Inflammatory macrophage treated with lipopolysaccharide for 1 hour (primary cell): ENCODE data around the gene AKIRIN2.
"Not testable (repeated sequence)": the region's sequence is repeated elsewhere in the genome, so short reads cannot be mapped to it uniquely, and the experiment has no call there.

Source experiments
- DNase-seq, 2 donors: peaks; one replicate each; pipeline ENCODE4 v3.0.0-alpha.2; 2020 to 2022

AKIRIN2 gene

DNA sequence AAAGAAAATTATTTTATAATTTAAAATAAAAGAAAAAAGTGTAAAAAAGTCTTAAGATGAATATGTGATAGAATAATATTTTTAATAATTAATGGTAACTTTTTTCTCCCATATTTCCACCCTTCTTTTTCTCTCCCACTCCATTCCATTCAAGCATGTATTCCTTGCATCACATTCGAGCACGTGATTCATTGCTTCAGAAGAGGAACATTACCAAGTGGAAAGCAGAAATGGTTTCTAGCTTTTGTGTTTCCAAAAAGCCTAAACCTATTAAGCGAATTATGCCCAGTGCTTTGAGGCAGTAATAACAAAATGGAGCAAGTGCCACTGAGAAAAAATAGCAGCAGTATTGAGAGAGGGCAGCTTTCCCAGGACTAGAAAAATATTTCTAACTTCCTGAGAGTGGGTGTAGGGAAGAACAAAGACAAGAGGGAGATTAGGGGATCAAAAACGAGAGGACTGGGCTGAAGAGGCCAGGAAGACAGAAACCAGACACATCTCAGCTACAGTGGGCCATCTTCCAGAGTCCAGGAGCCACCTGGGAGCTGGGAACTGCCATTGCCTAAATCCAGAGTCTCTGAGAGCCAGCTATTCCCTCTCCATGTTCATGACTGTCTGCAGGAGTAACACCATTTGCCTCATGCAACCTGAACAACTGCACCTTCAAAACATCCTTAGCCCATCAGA is 15.0 kb upstream of the AKIRIN2 start:
- peak; percentile 76 to 88 for DNase-seq

GRCh38 chr6:87714093-87714842 is 12.2 kb upstream of the AKIRIN2 start:
- DNase-seq: peak in 1 of 2 donors; percentile 39

- DNase-seq: not testable (repeated sequence)
Measured at GRCh38 chr6:87712713-87713112, 10.7 kb upstream of the AKIRIN2 start.

DNA sequence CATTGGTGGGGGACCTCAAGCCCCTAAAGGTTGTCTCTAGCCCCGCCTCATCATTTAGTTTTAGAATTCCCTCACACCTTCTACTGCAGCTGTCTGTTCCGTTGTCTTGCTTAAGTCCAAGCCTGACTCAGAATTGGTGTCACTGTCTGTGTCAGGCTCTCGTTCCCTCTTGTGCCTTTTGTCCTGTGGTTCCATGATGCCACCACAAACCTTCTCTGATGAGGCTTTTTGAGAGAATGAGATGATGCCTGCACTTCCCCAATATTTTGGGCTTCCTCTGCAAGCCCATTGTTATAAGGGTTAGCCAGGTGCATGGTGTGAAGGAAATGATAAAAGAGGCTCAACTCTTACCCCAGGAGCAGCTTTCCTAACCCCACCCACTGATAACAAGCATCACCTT is 8.1 kb upstream of the AKIRIN2 start:
- DNase-seq: peak; percentile 48 to 62

DNA sequence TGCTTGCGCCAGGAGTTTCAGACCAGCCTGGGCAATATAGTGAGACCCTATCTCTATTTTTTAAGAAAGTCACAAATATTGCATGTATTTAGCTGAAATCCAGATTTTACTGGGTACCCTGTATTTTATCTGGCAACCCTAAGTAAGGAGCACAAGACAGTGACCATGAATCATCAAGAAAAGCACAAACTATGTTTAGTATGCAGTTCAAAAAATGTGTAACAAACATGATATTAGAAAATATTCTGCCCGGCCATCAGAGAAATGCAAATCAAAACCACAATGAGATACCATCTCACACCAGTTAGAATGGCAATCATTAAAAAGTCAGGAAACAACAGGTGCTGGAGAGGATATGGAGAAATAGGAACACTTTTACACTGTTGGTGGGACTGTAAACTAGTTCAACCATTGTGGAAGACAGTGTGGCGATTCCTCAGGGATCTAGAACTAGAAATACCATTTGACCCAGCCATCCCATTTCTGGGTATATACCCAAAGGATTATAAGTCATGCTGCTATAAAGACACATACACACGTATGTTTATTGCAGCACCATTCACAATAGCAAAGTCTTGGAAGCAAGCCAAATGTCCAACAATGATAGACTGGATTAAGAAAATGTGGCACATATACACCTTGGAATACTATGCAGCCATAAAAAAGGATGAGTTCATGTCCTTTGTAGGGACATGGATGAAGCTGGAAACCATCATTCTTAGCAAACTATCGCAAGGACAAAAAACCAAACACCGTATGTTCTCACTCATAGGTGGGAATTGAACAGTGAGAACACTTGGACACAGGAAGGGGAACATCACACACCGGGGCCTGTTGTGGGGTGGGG is 6.8 kb upstream of the AKIRIN2 start:
- not testable (repeated sequence) for DNase-seq

GRCh38 chr6:87706187-87706966 is 4.3 kb upstream of the AKIRIN2 start:
- DNase-seq: no peak

- no peak for DNase-seq
Measured at GRCh38 chr6:87705070-87705691, 3.1 kb upstream of the AKIRIN2 start.

GRCh38 chr6:87703039-87703438 is 1.0 kb upstream of the AKIRIN2 start:
- DNase-seq: not testable (repeated sequence)

DNA sequence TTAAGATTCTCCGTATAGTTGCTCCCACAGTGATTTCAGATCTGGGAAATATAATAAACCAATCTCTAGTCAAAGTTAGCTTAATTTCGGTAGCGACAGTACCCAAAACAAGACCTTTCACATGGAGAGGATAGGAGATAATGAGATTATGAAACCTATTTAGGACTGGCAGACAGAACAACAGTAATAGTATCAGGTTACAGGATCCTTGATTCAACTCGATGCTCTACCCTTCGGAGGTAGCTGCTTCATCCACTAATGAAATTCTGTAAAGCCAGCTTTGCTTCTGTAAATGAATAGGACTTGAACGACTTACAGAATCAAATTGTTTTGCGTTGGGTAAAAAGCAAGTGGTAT is 534 bp upstream of the AKIRIN2 start:
- no peak for DNase-seq

- no peak for DNase-seq
Measured at GRCh38 chr6:87701344-87701675, 723 bp downstream of the AKIRIN2 start.

DNA sequence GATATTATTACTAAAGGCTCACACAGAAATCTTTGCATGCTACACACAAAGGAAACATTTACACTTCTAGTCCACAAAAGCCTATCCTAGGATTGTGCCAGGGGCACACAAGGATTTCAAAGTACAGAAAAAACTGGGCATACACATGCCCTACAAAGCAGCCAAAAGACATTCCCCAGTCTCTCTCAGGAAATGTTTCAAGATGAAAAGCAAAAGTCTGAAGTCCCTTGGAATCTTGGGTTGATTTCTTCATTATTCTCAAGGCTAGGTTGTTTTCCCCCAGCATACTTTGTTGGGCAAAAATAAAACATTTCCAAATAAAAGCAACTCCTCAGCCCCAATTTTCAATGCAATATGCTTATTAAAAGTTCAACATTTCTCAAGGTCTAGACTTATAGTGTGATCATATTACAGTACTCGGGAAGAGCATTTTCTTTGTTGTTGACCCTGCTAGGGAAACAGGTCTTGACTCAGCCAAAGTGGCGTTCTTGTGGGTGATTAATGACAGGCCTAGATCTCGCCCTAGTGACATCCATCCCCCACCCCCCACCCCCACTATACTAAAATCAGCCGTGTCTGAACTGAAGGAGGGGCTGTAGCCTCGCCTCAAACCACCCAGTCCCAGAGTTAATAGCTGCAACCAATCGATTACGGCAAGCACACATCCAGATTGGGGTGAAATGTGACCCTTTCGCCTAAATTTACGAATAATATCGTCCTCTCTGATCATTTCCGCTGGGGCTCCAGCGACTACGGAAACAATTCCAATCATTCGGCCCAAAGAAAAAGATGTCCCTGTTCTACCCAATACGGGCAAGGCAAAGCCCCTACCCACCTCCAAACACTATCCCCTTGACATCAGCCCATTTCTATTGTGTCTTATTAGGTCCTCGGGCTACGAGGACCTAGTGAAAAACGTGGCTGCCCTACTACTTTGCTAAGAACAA is 1.4 kb downstream of the AKIRIN2 start:
- peak; percentile 76 to 82 for DNase-seq

DNA sequence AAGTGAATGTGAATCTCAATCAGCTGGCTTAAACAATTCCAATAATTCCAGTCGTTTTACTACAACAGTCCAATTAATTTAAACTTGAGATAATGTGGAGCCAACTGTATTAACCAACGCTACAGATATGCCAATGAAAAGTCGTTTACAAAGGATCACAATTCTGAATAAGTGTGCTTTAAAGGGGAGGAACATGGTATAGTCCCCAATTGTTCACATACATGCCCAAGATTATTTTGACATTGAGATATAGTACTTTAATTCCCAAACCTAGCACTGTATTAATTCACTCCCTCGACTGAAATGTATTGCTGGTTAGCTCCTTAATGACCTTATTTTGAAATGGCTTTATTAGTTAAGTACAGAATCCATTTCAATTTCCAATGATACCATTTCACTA is 2.5 kb downstream of the AKIRIN2 start:
- no peak for DNase-seq

- peak; percentile 82 to 91 for DNase-seq
Measured at GRCh38 chr6:87698547-87699006, 3.5 kb downstream of the AKIRIN2 start.

- DNase-seq: peak; percentile 42 to 51
Measured at GRCh38 chr6:87697581-87698546, 4.2 kb downstream of the AKIRIN2 start.

- DNase-seq: not testable (repeated sequence)
Measured at GRCh38 chr6:87696817-87697216, 5.2 kb downstream of the AKIRIN2 start.

DNA sequence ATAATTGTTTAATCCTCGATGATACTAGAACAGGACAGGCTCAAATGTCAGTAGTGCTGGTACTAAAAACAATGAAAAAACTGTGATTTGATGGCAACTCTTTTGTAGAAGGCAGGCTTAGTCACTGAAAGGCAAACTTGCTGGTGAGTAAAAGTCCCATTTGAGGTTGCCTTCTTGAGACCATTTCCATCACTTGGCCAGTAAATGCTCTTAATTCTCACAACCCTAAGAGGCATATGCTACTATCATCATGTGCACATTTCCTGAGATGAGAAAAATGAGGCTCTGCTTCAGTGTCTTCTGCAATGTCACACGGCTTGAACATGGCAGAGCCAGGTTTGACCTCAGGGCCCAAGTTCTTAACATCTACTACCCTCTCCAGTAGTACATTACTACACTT is 9.9 kb downstream of the AKIRIN2 start:
- no peak for DNase-seq

- DNase-seq: peak; percentile 47 to 58
Measured at GRCh38 chr6:87690441-87690840, 11.6 kb downstream of the AKIRIN2 start.

GRCh38 chr6:87687893-87688292 is 14.1 kb downstream of the AKIRIN2 start:
- not testable (repeated sequence) for DNase-seq

DNA sequence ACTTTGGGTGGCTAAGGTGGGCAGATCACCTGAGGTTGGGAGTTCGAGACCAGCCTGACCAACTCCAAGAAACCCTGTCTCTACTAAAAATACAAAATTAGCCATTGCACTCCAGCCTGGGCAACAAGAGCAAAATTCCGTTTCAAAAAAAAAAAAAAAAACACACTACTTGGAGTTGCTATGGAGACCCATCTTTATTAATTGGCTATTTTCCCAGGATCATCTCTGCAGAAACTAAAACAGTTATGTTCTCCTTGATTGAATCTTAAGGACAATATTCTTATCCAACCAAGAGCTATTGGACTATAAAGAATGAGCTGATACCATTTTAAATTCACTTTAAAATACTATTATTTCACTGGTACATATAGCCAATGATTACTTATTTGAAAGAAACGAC is 14.7 kb downstream of the AKIRIN2 start:
- no peak for DNase-seq
